ENCODE data around the gene B3GAT3. TPM values are rescaled to one million over a fixed set of nuclear protein-coding genes. Genes with fewer than 3 reads are reported as not detected.

The B3GAT3 gene
- total and polyA plus RNA-seq, 2 donors from 2014 or later: 50.6 to 66.2 TPM

GRCh38 chr11:62595124-62595523, 26.7 kb downstream of the B3GAT3 start:
- intact Hi-C loops (cut with DNase I): no loop called here
- Histone ChIP-seq H3K27me3 (ENCODE audit: control insufficient read depth, insufficient read depth, low read length) (no peaks in the 10 kb centered on the region), H3K9me3 (ENCODE audit: control insufficient read depth in 2 of 3, insufficient read depth in 1 of 3, low read length in 3 of 3) (no peaks in the 10 kb centered on the region), H3K36me3 (ENCODE audit: control insufficient read depth in 2 of 3, insufficient read depth in 3 of 3, low read length in 3 of 3) (peaks cover 8 to 40% (median 39%) of the 10 kb centered on the region in 3 donors), H3K9ac (ENCODE audit: low read length in 3 of 3) (no peak overlapping the region), H3K27ac (ENCODE audit: low read depth in 2 of 2, low read length in 2 of 2) (no peak overlapping the region), H3K4me3 (ENCODE audit: low read length in 3 of 3) (no peak overlapping the region), H3K4me1 (ENCODE audit: control insufficient read depth in 2 of 3, insufficient read depth in 2 of 3, low read depth in 1 of 3, low read length in 3 of 3) (peaks cover 9 to 21% (median 17%) of the 10 kb centered on the region in 3 donors)
- DNase-seq (no peak), FAIRE-seq (no peak)
- no peak for TF ChIP-seq CTCF (IDR thresholded peaks at IDR 0.05; ENCODE audit: borderline replicate concordance, extremely low read depth, insufficient read depth)

GRCh38 chr11:62593434-62594044, 28.2 kb downstream of the B3GAT3 start:
- no peaks in the 10 kb centered on the region for H3K9me3 ChIP-seq (ENCODE audit: control insufficient read depth in 2 of 3, insufficient read depth in 1 of 3, low read length in 3 of 3)
- no peaks in the 10 kb centered on the region for H3K27me3 ChIP-seq (ENCODE audit: control insufficient read depth, insufficient read depth, low read length)
- H3K9ac ChIP-seq (ENCODE audit: low read length in 3 of 3): no peak overlapping the region
- intact Hi-C loops (cut with DNase I): no loop called here
- peak; percentile 41 for TF ChIP-seq CTCF (IDR thresholded peaks at IDR 0.05; ENCODE audit: borderline replicate concordance, extremely low read depth, insufficient read depth)
- DNase-seq: peak; percentile 73 to 88 (median 79)
- H3K4me3 ChIP-seq (ENCODE audit: low read length in 3 of 3): no peak overlapping the region
- FAIRE-seq: no peak
- H3K27ac ChIP-seq (ENCODE audit: low read depth in 2 of 2, low read length in 2 of 2): no peak overlapping the region
- H3K4me1 ChIP-seq (ENCODE audit: control insufficient read depth in 2 of 3, insufficient read depth in 2 of 3, low read depth in 1 of 3, low read length in 3 of 3): peaks cover 4 to 16% (median 12%) of the 10 kb centered on the region in 3 donors
- peaks cover 8 to 42% (median 40%) of the 10 kb centered on the region in 3 donors for H3K36me3 ChIP-seq (ENCODE audit: control insufficient read depth in 2 of 3, insufficient read depth in 3 of 3, low read length in 3 of 3)

- Histone ChIP-seq H3K36me3 (ENCODE audit: control insufficient read depth in 2 of 3, insufficient read depth in 3 of 3, low read length in 3 of 3) (peaks cover 7 to 40% (median 37%) of the 10 kb centered on the region in 3 donors), H3K9me3 (ENCODE audit: control insufficient read depth in 2 of 3, insufficient read depth in 1 of 3, low read length in 3 of 3) (no peaks in the 10 kb centered on the region), H3K4me1 (ENCODE audit: control insufficient read depth in 2 of 3, insufficient read depth in 2 of 3, low read depth in 1 of 3, low read length in 3 of 3) (peaks cover 4 to 16% (median 16%) of the 10 kb centered on the region in 3 donors), H3K27ac (ENCODE audit: low read depth in 2 of 2, low read length in 2 of 2) (no peak overlapping the region), H3K27me3 (ENCODE audit: control insufficient read depth, insufficient read depth, low read length) (no peaks in the 10 kb centered on the region), H3K9ac (ENCODE audit: low read length in 3 of 3) (peak overlapping the region in 1 of 3 donors; percentile 99), H3K4me3 (ENCODE audit: low read length in 3 of 3) (no peak overlapping the region)
- TF ChIP-seq CTCF (IDR thresholded peaks at IDR 0.05; ENCODE audit: borderline replicate concordance, extremely low read depth, insufficient read depth): no peak
- no peak for FAIRE-seq
- DNase-seq: peak in 1 of 5 donors; percentile 36
- intact Hi-C loops (cut with DNase I): no loop called here
Observed at GRCh38 chr11:62592989-62593421, 28.8 kb downstream of the B3GAT3 start.
